ENCODE measurements around the gene TMOD2.
A peak's percentile ranks its signal among the peaks of the same experiment; 100 is the strongest.

The TMOD2 gene

GRCh38 chr15:51793521-51794305, 42.3 kb downstream of the TMOD2 start:
- TF ChIP-seq, protein P1, sequence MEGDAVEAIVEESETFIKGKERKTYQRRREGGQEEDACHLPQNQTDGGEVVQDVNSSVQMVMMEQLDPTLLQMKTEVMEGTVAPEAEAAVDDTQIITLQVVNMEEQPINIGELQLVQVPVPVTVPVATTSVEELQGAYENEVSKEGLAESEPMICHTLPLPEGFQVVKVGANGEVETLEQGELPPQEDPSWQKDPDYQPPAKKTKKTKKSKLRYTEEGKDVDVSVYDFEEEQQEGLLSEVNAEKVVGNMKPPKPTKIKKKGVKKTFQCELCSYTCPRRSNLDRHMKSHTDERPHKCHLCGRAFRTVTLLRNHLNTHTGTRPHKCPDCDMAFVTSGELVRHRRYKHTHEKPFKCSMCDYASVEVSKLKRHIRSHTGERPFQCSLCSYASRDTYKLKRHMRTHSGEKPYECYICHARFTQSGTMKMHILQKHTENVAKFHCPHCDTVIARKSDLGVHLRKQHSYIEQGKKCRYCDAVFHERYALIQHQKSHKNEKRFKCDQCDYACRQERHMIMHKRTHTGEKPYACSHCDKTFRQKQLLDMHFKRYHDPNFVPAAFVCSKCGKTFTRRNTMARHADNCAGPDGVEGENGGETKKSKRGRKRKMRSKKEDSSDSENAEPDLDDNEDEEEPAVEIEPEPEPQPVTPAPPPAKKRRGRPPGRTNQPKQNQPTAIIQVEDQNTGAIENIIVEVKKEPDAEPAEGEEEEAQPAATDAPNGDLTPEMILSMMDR (IDR thresholded peaks at IDR 0.05; ENCODE audit: control insufficient read depth, insufficient read depth, low read depth, low read length, missing control alignments) = no peak
- no peak for DNase-seq (ENCODE audit: low read depth)
- H3K4me3 ChIP-seq (ENCODE audit: control insufficient read depth, low read depth, low read length) = no peak overlapping the region

DNA sequence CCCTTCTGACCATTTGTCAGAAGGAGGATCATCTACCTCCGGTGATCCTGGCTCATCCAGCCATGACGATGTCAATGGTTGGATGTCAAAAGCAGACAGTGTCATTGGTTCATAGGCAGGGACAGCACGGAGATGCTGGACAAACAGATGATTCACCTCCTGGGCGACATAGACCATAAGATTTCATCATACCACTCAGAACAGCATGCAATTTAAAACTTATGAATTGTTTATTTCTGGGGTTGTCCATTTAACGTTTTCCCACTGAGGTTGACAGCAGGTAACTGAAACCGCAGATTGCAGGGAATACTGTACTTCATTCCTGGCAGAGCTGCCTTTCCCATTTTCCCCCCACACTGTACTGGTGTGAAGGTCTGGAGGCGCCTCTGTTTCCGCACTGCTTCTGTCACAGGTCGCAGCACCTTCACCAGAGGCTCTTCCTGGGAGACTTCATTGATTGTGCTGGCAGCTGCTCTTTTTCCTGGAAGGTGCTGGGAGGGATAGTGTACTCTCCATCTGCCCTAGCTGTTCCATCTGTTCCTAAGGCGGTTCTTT, 45.5 kb downstream of the TMOD2 start:
- no peak overlapping the region for H3K4me3 ChIP-seq (ENCODE audit: control insufficient read depth, low read depth, low read length)
- DNase-seq (ENCODE audit: low read depth) = no peak
- TF ChIP-seq, protein P1 (IDR thresholded peaks at IDR 0.05; ENCODE audit: control insufficient read depth, insufficient read depth, low read depth, low read length, missing control alignments) = no peak

GRCh38 chr15:51798281-51798680, 46.9 kb downstream of the TMOD2 start:
- TF ChIP-seq, protein P1 (IDR thresholded peaks at IDR 0.05; ENCODE audit: control insufficient read depth, insufficient read depth, low read depth, low read length, missing control alignments) = no peak
- H3K4me3 ChIP-seq (ENCODE audit: control insufficient read depth, low read depth, low read length) = no peak overlapping the region
- no peak for DNase-seq (ENCODE audit: low read depth)

- H3K4me3 ChIP-seq (ENCODE audit: control insufficient read depth, low read depth, low read length) = no peak overlapping the region
- TF ChIP-seq, protein P1 (IDR thresholded peaks at IDR 0.05; ENCODE audit: control insufficient read depth, insufficient read depth, low read depth, low read length, missing control alignments) = no peak
- DNase-seq (ENCODE audit: low read depth) = no peak
Observed at GRCh38 chr15:51799282-51800252, 48.2 kb downstream of the TMOD2 start.

- TF ChIP-seq, protein P1 (IDR thresholded peaks at IDR 0.05; ENCODE audit: control insufficient read depth, insufficient read depth, low read depth, low read length, missing control alignments) = peak; percentile 62
- no peak for DNase-seq (ENCODE audit: low read depth)
- H3K4me3 ChIP-seq (ENCODE audit: control insufficient read depth, low read depth, low read length) = no peak overlapping the region
Observed at GRCh38 chr15:51801391-51801835, 50.0 kb downstream of the TMOD2 start.

DNA sequence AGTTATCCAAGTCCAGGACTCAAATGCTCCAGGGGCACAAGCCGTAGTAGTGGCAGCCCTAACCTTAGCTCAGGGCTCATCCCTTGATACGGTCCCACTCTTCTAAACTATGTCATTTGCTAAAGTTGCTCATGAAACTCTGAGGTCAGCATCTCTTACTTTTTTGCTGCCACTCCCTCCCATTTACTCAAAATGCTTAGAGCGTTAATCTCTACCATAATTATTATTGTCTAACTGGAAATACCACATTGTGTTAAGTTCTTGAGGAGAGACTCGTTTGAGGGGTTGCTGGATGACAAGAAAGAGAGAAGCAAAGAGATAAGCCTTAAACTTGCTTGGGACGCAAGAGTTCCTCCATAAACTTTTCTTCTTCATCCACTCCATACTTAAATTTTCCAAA, 51.2 kb downstream of the TMOD2 start:
- no peak overlapping the region for H3K4me3 ChIP-seq (ENCODE audit: control insufficient read depth, low read depth, low read length)
- TF ChIP-seq, protein P1 (IDR thresholded peaks at IDR 0.05; ENCODE audit: control insufficient read depth, insufficient read depth, low read depth, low read length, missing control alignments) = no peak
- no peak for DNase-seq (ENCODE audit: low read depth)

Measured in AG09309 (cell line).